ENCODE measurements around the gene RENBP.

RENBP gene

GRCh38 chrX:153885968-153886903 lies 58.2 kb downstream of the RENBP start, which contains the start of gene L1CAM:
Gene L1CAM, minus strand, starts transcription at chrX:153886173. Its CDS starts 10,337 bp downstream, at chrX:153875836.
- DNase-seq: no peak

Measured in GDM1 (cell line).